DND-41 (cell line): ENCODE data around the gene GLUD1.
"Not testable (repeated sequence)": the region's sequence is repeated elsewhere in the genome, so short reads cannot be mapped to it uniquely, and the experiment has no call there.

Experiments used
- EZH2 ChIP-seq: IDR thresholded peaks from 3 replicates; pipeline ENCODE4 v1.6.1; 2012; ENCODE audit warnings: borderline replicate concordance, low read depth, mild to moderate bottlenecking, moderate library complexity, low read length, inconsistent platforms; ENCODE audit not compliant: severe bottlenecking
- TF ChIP-seq, protein P1 (sequence below): IDR thresholded peaks from 2 replicates; pipeline ENCODE4 v1.5.1; 2012; ENCODE audit warnings: borderline replicate concordance, low read length, moderate library complexity, mild to moderate bottlenecking; ENCODE audit not compliant: poor library complexity, severe bottlenecking; ENCODE audit errors: extremely low read depth

DNA sequence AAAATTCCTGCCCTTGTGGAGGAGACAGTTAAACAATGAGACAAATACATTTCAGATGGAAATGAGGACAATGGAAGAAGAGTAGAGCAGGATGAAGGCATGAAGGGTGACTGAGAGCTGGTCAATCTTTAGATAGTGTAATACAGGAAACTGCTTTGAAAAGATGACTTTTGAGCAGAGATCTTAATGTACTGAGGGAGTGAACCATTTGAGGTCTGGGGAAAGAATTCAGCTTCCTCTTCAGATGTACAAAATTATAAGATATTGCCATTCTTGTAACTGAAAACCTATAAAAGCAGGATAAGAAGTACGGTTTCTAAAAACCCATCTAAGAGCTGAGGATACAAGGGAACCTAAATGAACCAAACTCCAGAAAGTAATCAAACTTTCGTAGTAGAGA, 39.3 kb upstream of the GLUD1 start:
- not testable (repeated sequence) for TF ChIP-seq EZH2
- TF ChIP-seq, protein P1, sequence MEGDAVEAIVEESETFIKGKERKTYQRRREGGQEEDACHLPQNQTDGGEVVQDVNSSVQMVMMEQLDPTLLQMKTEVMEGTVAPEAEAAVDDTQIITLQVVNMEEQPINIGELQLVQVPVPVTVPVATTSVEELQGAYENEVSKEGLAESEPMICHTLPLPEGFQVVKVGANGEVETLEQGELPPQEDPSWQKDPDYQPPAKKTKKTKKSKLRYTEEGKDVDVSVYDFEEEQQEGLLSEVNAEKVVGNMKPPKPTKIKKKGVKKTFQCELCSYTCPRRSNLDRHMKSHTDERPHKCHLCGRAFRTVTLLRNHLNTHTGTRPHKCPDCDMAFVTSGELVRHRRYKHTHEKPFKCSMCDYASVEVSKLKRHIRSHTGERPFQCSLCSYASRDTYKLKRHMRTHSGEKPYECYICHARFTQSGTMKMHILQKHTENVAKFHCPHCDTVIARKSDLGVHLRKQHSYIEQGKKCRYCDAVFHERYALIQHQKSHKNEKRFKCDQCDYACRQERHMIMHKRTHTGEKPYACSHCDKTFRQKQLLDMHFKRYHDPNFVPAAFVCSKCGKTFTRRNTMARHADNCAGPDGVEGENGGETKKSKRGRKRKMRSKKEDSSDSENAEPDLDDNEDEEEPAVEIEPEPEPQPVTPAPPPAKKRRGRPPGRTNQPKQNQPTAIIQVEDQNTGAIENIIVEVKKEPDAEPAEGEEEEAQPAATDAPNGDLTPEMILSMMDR = not testable (repeated sequence)
